ENCODE measurements around the gene RPP14.

GRCh38 chr3:58321791-58322190 is 15.7 kb downstream of the RPP14 start:
- TF ChIP-seq BHLHE40 (IDR thresholded peaks at IDR 0.05; ENCODE audit: low read depth, low read length) (no peak), CTCF (conservative IDR thresholded peaks at IDR 0.05; ENCODE audit: low read depth, low read length) (no peak), POLR2A (IDR thresholded peaks at IDR 0.05; ENCODE audit: low read depth, low read length) (no peak), FOS (IDR thresholded peaks at IDR 0.05; ENCODE audit: low read depth, low read length) (no peak), SMC3 (IDR thresholded peaks at IDR 0.05; ENCODE audit: low read depth, low read length) (no peak), RCOR1 (IDR thresholded peaks at IDR 0.05; ENCODE audit: insufficient replicate concordance, low read length) (no peak), RAD21 (IDR thresholded peaks at IDR 0.05; ENCODE audit: low read length) (no peak), ELK1 (IDR thresholded peaks at IDR 0.05; ENCODE audit: borderline replicate concordance, low read depth, low read length) (no peak), RFX5 (IDR thresholded peaks at IDR 0.05; ENCODE audit: low read depth, low read length) (no peak), MAZ (IDR thresholded peaks at IDR 0.05; ENCODE audit: borderline replicate concordance, low read depth, low read length) (no peak), MAFK (IDR thresholded peaks at IDR 0.05; ENCODE audit: low read depth, low read length) (no peak)
